Activated T-helper 1 cell treated with anti-CD3 and anti-CD28 coated beads, Interleukin-12 subunit alpha, Interleukin-12 subunit beta, Interleukin-2, Interleukin-4 antibody, amounts not matched to agents 30 ng/mL and 10 ng/mL and 1 ng/mL, durations not matched to agents 14 hours and 24 hours and 36 hours (primary cell): ENCODE results near the gene SLC12A7. TPM values are rescaled to one million over a fixed set of nuclear protein-coding genes. Genes with fewer than 3 reads are reported as not detected.
"Not testable (repeated sequence)": the region's sequence is repeated elsewhere in the genome, so short reads cannot be mapped to it uniquely, and the experiment has no call there.

Source experiments
- DNase-seq: peaks from one replicate; pipeline ENCODE4 v3.0.0; 2021; ENCODE audit warnings: low spot score
- H3K27ac Mint-ChIP-seq: one replicate; pipeline ENCODE4 v1.8.0; 2021; ENCODE audit warnings: mild to moderate bottlenecking, mixed read lengths
- H3K27me3 Mint-ChIP-seq: one replicate; pipeline ENCODE4 v1.8.0; 2022; ENCODE audit warnings: mild to moderate bottlenecking, moderate library complexity, mixed read lengths; ENCODE audit not compliant: insufficient read depth
- H3K36me3 Mint-ChIP-seq: one replicate; pipeline ENCODE4 v1.8.0; 2021; ENCODE audit warnings: low read depth, mixed read lengths
- H3K4me1 Mint-ChIP-seq: one replicate; pipeline ENCODE4 v1.8.0; 2021; ENCODE audit warnings: low read depth, mixed read lengths
- H3K4me3 Mint-ChIP-seq: one replicate; pipeline ENCODE4 v1.8.0; 2021; ENCODE audit warnings: mild to moderate bottlenecking, moderate library complexity, mixed read lengths
- H3K9me3 Mint-ChIP-seq: one replicate; pipeline ENCODE4 v1.8.0; 2021; ENCODE audit warnings: mixed read lengths
- intact Hi-C: fragments of 100-400 bp; cut with micrococcal nuclease; formaldehyde crosslinking; loops from one replicate; pipeline ENCODE4 v1.15.1; 2024
- total RNA-seq: library from RNA; stranded (reverse); gene quantifications from 2 replicates; pipeline ENCODE4 v1.2.3, GENCODE V29; 2022

SLC12A7 gene
- total RNA-seq, 1 donor from 2014 or later, result 24.4 TPM

DNA sequence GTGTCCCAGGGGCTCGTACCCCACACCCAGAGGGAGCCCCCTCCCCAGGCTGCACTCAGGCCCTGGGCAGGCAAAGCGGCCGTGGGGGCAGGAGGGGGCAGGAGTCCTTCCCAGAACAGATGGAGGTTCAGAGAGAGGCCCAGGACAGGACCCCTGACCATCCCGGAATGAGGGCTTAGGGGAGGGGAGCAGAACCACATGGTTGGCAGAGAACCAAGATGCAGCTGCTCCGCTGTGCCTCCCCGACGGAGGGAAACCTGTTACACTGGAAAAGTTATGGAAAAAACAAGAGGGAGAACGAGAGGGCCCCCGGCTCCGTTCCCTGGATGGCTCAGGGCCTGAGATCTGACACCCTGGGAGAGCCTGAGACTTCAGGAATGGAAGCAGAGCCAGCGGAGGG lies 22.7 kb downstream of the SLC12A7 start:
- Mint-ChIP-seq H3K36me3 (peaks cover 8% of the 10 kb centered on the region), H3K4me3 (no peak overlapping the region), H3K9me3 (no peaks in the 10 kb centered on the region), H3K27me3 (peaks cover 2% of the 10 kb centered on the region), H3K4me1 (no peaks in the 10 kb centered on the region), H3K27ac (no peak overlapping the region)
- intact Hi-C loops, result no loop called here
- DNase-seq, result no peak

DNA sequence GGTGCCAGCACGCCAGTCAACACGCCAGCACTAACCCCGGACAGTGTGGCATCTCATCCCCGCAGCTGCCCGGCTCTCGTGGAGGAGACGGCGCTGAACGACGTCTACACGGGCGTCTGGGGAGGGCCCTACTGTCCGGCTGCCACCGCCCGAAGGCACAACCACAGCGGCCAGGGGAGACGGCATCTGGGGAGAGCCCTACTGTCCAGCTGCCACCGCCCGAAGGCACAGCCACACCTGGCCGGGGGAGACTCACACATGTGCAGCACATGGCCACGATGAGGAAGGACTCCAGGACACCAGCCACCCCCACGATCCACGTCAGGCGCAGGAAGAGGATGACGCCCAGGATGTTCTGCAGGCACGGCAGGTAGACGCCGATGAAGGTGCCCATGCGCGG lies 23.1 kb downstream of the SLC12A7 start:
- DNase-seq, result no peak
- Mint-ChIP-seq H3K9me3 (no peaks in the 10 kb centered on the region), H3K4me3 (no peak overlapping the region), H3K27ac (no peak overlapping the region), H3K27me3 (peaks cover 2% of the 10 kb centered on the region), H3K4me1 (no peaks in the 10 kb centered on the region), H3K36me3 (peaks cover 7% of the 10 kb centered on the region)
- intact Hi-C loops, result no loop called here

DNA sequence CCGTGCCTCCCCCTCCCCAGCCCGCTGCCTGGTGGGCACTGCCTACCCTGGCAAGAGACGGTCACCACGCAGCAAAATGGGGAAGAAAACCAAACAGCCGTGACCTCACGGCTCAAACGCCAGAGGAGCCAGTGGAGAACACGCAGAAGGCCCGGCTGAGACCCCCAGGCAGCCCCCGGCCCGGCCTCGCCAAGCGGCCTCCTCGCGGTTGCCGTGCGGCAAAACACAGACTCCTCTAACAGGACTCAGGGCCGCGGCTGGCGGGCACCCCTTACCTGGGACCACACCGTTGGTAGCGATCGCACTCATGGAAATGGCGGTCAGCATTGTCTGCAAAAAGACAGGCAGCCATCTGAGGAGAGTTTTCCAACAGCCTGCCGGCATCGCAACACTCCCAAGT lies 23.8 kb downstream of the SLC12A7 start:
- DNase-seq, result no peak
- Mint-ChIP-seq H3K9me3 (no peaks in the 10 kb centered on the region), H3K4me3 (no peak overlapping the region), H3K27ac (no peak overlapping the region), H3K4me1 (no peaks in the 10 kb centered on the region), H3K27me3 (peaks cover 2% of the 10 kb centered on the region), H3K36me3 (peaks cover 11% of the 10 kb centered on the region)
- intact Hi-C loops, result no loop called here

DNA sequence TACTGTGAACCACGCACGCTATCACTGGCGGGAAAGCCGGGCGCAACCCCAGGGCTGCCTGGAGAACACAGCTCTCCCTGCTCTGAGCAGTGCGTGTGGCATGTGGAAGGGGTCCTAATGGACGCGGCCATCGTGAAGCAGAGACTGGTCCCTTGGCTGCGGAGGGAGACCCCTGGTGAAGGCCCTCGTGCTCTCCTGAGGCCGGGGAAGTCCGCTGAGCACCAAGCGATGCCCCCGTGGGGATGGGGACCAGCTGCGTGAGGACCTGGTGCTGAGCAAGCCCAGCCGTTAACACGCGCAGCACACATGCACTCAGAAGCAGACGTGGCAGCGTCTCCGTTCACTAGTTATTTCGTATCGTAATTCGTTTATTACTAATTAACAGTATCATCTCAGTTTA lies 24.4 kb downstream of the SLC12A7 start:
- no peaks in the 10 kb centered on the region for H3K4me1 Mint-ChIP-seq
- intact Hi-C loops, result no loop called here
- no peak for DNase-seq
- H3K27ac Mint-ChIP-seq, result no peak overlapping the region
- H3K9me3 Mint-ChIP-seq, result no peaks in the 10 kb centered on the region
- H3K4me3 Mint-ChIP-seq, result no peak overlapping the region
- H3K27me3 Mint-ChIP-seq, result peaks cover 2% of the 10 kb centered on the region
- H3K36me3 Mint-ChIP-seq, result peaks cover 11% of the 10 kb centered on the region

DNA sequence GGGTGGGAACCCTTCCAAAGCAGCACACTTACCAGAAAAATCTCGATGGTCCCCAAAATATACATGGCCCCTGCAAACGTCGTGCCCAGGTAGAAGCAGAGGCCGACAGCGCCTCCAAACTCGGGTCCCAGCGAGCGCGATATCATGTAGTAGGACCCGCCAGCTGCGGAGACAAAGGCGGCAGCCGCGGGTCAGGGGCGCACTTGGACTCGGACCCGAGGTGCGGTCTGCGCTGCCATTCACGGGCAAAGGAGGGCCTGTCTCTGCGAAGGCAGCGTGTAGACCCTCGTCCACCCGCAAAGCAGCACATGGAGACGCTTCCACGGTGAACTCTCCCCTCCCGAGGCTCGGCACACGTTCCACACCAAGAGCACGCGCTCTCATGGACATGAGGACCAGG lies 25.0 kb downstream of the SLC12A7 start:
- DNase-seq, result no peak
- H3K4me3 Mint-ChIP-seq, result no peak overlapping the region
- H3K27me3 Mint-ChIP-seq, result peaks cover 2% of the 10 kb centered on the region
- H3K9me3 Mint-ChIP-seq, result no peaks in the 10 kb centered on the region
- no peak overlapping the region for H3K27ac Mint-ChIP-seq
- intact Hi-C loops, result no loop called here
- H3K4me1 Mint-ChIP-seq, result no peaks in the 10 kb centered on the region
- peaks cover 11% of the 10 kb centered on the region for H3K36me3 Mint-ChIP-seq

DNA sequence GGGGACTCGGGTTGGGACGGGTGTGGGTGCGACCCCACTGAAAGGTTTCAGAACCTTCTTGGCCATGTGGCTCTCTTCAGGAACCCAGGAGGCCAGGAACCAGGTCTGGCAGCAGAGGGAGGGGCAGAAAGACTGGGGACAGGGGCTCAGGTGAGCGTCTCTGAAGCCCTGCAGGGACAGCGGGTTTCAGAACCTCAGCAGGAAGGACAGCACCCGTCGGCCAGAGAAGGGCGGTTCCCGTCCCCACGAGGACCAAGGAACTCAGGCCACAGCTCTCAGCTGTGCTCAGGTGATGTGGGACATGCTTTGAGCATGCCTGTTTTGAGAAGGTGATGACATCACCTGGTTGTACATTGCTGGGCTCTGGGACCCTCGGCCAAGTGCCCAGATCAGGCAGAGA lies 25.7 kb downstream of the SLC12A7 start:
- Mint-ChIP-seq H3K36me3 (peaks cover 13% of the 10 kb centered on the region), H3K27me3 (peaks cover 2% of the 10 kb centered on the region), H3K9me3 (no peaks in the 10 kb centered on the region), H3K4me1 (no peaks in the 10 kb centered on the region), H3K27ac (no peak overlapping the region), H3K4me3 (no peak overlapping the region)
- intact Hi-C loops, result no loop called here
- DNase-seq, result no peak

DNA sequence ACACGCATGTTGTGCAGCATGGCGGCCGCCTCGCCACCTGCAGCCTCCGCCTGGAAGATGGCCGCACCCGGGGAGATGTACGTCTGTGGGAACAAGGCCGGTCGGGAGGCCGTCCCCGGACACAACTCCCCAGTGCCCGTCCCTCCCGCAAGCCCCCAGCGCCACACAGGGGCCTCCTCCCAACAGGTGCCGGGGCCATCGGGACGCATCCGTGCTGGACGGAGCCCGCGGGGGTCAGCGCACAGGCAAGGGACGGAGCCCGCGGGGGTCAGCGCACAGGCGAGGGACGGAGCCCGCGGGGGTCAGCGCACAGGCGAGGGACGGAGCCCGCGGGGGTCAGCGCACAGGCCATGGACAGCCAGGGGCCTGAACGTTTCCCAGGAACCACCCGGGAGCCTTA lies 26.5 kb downstream of the SLC12A7 start:
- Mint-ChIP-seq H3K4me3 (no peak overlapping the region), H3K27me3 (peaks cover 2% of the 10 kb centered on the region), H3K36me3 (peaks cover 18% of the 10 kb centered on the region), H3K27ac (no peak overlapping the region), H3K9me3 (no peaks in the 10 kb centered on the region), H3K4me1 (no peaks in the 10 kb centered on the region)
- intact Hi-C loops, result no loop called here
- no peak for DNase-seq

DNA sequence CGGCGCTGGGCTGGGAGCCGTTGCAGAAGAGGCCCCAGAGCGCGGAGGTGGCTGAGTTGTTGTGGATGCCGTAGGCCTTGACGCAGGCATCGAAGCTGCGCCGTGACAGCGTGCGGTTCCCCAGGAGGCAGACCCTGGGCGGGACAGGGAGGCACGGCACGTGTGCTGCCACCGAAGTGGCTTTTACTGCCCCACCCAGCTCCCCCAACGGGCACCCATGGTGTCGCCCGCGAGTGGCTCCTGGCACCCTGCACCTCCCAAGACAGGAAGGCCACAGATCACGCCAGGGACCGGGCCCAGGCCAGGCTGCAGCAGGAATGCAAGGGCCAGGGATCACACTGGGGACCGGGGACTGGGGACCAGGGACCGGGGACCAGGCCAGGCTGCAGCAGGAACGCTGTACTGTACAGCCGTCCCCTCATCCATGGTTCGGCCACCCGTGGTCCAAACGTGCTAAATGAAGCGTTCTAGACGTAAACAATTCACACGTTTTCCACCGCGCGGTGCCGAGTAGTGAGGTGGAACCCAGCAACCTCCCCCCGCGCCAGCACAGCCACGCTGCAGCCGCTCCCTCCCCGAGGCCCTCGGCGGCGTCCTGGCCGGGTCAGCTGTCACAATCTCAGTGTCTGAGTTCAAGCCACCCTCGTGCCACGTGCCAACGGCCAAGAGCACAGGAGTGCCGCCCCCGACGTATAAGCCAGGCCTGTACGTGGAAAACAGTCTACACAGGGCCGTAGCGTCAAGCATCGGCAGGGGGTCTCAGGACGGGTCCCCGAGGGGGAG lies 27.8 kb downstream of the SLC12A7 start:
- intact Hi-C loops, result no loop called here
- no peak overlapping the region for H3K4me3 Mint-ChIP-seq
- no peaks in the 10 kb centered on the region for H3K27me3 Mint-ChIP-seq
- peaks cover 18% of the 10 kb centered on the region for H3K36me3 Mint-ChIP-seq
- H3K9me3 Mint-ChIP-seq, result no peaks in the 10 kb centered on the region
- no peaks in the 10 kb centered on the region for H3K4me1 Mint-ChIP-seq
- no peak overlapping the region for H3K27ac Mint-ChIP-seq
- no peak for DNase-seq

DNA sequence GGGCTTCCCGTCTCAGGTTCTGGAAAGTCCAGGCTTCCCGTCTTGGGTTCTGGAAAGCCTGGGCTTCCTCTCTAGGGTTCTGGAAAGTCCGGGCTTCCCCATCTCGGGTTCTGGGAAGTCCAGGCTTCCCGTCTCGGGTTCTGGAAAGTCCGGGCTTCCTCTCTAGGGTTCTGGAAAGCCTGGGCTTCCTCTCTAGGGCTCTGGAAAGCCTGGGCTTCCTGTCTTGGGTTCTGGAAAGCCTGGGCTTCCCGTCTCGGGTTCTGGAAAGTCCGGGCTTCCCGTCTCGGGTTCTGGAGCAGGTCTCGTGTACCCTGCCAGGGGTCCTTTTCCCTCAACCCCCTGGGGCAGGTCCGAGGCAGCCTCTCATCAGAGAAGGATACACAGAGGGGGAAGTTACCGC lies 28.8 kb downstream of the SLC12A7 start:
- H3K4me1 Mint-ChIP-seq, H3K9me3 Mint-ChIP-seq, H3K4me3 Mint-ChIP-seq, H3K27me3 Mint-ChIP-seq, intact Hi-C loops, H3K27ac Mint-ChIP-seq, DNase-seq: not testable (repeated sequence)
- H3K36me3 Mint-ChIP-seq, result peaks cover 20% of the 10 kb centered on the region

DNA sequence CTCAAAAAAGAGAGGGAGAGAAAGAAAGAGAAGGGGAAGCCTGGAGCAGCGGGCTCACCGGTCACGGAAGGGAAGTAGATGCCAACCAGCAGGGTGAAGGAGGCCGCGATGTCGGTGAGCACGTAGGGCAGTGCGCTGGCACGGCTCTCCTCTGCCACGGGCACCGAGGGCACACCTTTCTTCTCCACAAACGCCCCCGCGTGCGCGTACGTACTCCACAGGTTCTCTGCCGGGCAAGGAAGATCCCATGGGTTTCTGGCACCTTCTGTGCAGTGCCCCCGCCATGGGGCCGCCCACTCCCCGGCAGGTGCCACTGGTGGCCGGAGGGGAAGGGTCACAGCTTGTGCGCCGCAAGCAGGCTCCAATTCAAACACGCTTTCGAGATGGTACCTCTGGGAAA lies 30.3 kb downstream of the SLC12A7 start:
- H3K27me3 Mint-ChIP-seq, result no peaks in the 10 kb centered on the region
- no peaks in the 10 kb centered on the region for H3K4me1 Mint-ChIP-seq
- intact Hi-C loops, result no loop called here
- no peaks in the 10 kb centered on the region for H3K9me3 Mint-ChIP-seq
- peaks cover 20% of the 10 kb centered on the region for H3K36me3 Mint-ChIP-seq
- no peak overlapping the region for H3K4me3 Mint-ChIP-seq
- no peak for DNase-seq
- H3K27ac Mint-ChIP-seq, result no peak overlapping the region

DNA sequence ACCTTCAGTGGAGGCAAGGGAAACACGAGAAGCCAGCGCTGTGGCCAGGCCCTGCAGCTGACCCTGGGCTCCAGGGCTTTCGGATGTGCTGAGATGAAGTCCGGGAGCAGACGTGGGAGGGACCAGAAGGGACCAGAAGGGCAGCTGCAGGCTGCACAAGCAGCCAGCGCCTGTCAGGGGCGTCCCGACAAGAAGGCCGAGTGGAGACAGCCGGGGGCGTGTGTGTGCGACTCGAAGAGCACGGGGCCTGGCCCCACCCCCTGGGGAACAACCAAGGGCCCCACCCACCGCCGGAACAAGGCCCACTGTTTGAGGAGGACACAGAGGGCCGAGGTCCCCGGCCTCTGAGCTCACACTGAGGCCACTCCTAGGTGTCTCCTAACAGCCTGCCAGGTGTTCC lies 31.4 kb downstream of the SLC12A7 start:
- no peak overlapping the region for H3K4me3 Mint-ChIP-seq
- H3K9me3 Mint-ChIP-seq, result no peaks in the 10 kb centered on the region
- H3K27ac Mint-ChIP-seq, result no peak overlapping the region
- H3K27me3 Mint-ChIP-seq, result no peaks in the 10 kb centered on the region
- H3K4me1 Mint-ChIP-seq, result no peaks in the 10 kb centered on the region
- H3K36me3 Mint-ChIP-seq, result peaks cover 15% of the 10 kb centered on the region
- intact Hi-C loops, result no loop called here
- DNase-seq, result no peak

DNA sequence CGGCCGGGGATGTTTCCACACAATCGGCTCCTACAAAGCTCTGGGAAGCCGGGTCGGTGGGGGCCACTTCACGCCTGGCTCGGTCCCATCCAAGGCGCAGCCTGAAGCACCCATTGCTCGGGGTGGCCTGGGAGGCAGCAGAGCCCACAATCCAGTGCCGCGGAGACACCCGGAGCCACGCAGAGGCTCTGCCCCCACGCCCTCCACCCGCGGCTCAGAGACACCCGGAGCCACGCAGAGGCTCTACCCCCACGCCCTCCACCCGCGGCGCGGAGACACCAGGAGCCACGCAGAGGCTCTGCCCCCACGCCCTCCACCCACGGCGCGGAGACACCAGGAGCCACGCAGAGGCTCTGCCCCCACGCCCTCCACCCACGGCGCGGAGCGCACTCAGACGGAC lies 31.9 kb downstream of the SLC12A7 start:
- no peaks in the 10 kb centered on the region for H3K9me3 Mint-ChIP-seq
- H3K27ac Mint-ChIP-seq, result no peak overlapping the region
- H3K4me1 Mint-ChIP-seq, result no peaks in the 10 kb centered on the region
- peaks cover 15% of the 10 kb centered on the region for H3K36me3 Mint-ChIP-seq
- intact Hi-C loops, result no loop called here
- DNase-seq, result no peak
- no peak overlapping the region for H3K4me3 Mint-ChIP-seq
- H3K27me3 Mint-ChIP-seq, result no peaks in the 10 kb centered on the region

DNA sequence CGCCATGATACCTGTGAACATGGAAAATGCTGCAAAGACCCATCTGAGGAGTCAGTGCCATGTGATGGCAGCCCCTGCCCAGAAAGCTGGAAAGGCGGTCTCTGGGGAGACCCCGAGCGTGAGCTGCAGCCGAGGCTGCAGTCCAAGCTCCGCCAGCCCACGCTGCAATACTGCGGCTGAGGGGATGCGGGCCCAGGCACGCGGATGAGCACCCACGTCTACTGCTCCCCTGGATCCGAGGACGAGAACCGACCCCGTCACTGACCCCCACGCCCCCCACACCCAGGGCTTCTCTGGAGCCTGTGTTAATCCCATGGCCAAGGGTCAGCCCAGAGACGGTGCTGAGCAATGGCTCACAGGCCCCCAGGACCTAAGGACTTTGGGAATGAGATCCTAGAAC lies 32.4 kb downstream of the SLC12A7 start:
- no peaks in the 10 kb centered on the region for H3K9me3 Mint-ChIP-seq
- DNase-seq, result no peak
- H3K4me1 Mint-ChIP-seq, result no peaks in the 10 kb centered on the region
- no peaks in the 10 kb centered on the region for H3K27me3 Mint-ChIP-seq
- no peak overlapping the region for H3K27ac Mint-ChIP-seq
- H3K36me3 Mint-ChIP-seq, result peaks cover 14% of the 10 kb centered on the region
- no peak overlapping the region for H3K4me3 Mint-ChIP-seq
- intact Hi-C loops, result no loop called here

DNA sequence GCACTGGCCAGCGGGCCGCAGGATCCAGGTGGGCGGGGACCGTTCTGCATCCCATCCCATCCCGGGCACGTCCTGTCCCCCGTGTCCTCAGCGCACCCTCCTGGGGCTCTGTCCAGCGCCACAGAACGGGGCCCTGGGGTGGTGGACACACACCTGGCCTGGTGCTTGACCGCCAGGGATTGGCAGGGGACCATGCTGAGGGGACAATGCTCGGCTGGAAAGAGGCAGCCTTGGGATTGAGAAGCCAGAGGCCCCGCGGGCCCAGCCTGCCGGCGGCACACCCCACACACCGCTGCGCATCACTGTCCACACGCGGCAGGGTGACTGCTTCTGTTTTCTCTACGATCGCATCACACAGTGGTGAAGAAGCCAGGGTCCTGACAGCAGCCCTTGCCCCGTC lies 33.0 kb downstream of the SLC12A7 start:
- Mint-ChIP-seq H3K27me3 (no peaks in the 10 kb centered on the region), H3K36me3 (peaks cover 14% of the 10 kb centered on the region)

More for the DNA sequence above, 33.0 kb downstream of the SLC12A7 start:
- Mint-ChIP-seq H3K9me3 (no peaks in the 10 kb centered on the region), H3K4me3 (no peak overlapping the region), H3K27ac (no peak overlapping the region), H3K4me1 (no peaks in the 10 kb centered on the region)
- intact Hi-C loops, result no loop called here
- no peak for DNase-seq
